GM10266 (cell line): ENCODE data around the gene ITGB3.

Experiments used
- DNase-seq: peaks from one replicate; pipeline ENCODE4 v3.0.0; 2012; ENCODE audit errors: extremely low spot score
- CTCF ChIP-seq: IDR thresholded peaks from 2 replicates; pipeline ENCODE4 v1.5.1; 2012; ENCODE audit warnings: mild to moderate bottlenecking, low read depth; ENCODE audit not compliant: control insufficient read depth, insufficient read depth; ENCODE audit errors: missing control alignments

The ITGB3 gene

GRCh38 chr17:47279062-47279801 lies 25.6 kb downstream of the ITGB3 start:
- DNase-seq = peak; percentile 80
- TF ChIP-seq CTCF = no peak

GRCh38 chr17:47280072-47280811 lies 26.6 kb downstream of the ITGB3 start:
- DNase-seq = no peak
- no peak for TF ChIP-seq CTCF

GRCh38 chr17:47281216-47281615 lies 27.6 kb downstream of the ITGB3 start:
- TF ChIP-seq CTCF = no peak
- DNase-seq = no peak

DNA sequence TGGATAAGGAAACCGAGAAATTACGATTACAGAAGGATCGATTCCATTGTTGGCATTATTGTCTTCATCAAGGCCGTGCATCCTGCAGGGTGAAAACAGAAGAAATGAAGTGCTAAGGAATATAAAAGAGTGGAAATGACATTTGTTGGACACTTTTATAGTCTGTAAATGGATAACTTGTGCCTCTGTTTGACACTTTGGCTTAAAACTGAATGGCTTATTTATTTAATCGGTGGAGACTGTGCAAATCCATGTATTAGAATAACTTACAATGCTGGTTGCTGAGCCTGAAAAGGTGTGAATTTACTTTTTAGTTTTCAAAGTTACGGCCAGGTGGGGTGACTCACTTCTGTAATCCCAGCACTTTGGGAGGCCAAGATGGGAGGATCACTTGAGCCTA lies 31.4 kb downstream of the ITGB3 start:
- TF ChIP-seq CTCF = no peak
- no peak for DNase-seq

- no peak for TF ChIP-seq CTCF
- DNase-seq = peak; percentile 75
Observed at GRCh38 chr17:47286198-47286914, 32.7 kb downstream of the ITGB3 start.

GRCh38 chr17:47287068-47287467 lies 33.4 kb downstream of the ITGB3 start:
- peak; percentile 23 for DNase-seq
- no peak for TF ChIP-seq CTCF
